HG02610 (cell line): ENCODE measurements around the gene ING3.
"Not testable (repeated sequence)": the region's sequence is repeated elsewhere in the genome, so short reads cannot be mapped to it uniquely, and the experiment has no call there.

Experiments
- ATAC-seq: cut with Tn5 transposase; IDR thresholded peaks from one replicate; pipeline ENCODE4 v1.9.1; 2021; ENCODE audit warnings: mild to moderate bottlenecking, moderate library complexity; ENCODE audit not compliant: unreplicated experiment

The ING3 gene

DNA sequence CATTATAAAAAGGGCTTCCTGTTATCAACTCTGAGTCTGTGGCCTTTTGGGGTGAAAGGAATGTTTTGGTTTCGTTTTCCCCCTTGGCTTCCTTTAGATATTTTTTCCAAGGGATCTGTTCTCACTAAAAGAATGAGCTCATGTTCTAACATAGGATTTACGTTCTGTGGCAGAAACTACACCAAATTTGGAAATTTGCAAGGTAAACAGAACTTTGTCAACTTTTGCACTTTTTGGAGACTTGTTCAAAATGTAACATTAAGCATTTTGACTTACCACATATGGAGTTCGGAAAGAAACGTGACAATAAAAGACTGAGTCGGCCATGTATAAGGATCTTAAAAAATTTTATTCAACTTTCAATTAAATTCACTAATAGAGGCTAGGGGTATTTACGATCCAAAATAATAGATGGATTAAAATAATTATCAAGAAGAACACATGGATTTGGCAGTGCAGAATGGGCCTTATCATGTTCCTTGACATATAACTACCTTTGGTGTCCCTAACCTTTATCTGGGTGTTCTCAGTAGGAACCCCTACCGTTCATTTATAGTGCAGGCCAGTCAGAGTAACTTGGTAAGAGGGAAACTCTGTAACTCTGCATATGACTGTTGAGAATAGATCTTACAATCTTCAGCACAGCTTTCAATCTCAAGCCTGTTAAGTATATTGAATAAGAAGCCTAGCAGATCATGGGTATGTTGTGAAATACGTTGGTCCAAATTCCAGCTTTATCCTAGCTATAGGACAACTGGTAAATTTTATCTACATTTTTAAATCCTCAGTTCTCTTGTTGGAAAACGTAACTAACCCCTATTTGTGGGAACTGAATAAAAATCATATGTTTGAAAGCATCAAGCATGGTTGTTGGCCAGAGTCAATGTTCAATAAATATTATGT is 49.8 kb downstream of the ING3 start:
- no peak for ATAC-seq

DNA sequence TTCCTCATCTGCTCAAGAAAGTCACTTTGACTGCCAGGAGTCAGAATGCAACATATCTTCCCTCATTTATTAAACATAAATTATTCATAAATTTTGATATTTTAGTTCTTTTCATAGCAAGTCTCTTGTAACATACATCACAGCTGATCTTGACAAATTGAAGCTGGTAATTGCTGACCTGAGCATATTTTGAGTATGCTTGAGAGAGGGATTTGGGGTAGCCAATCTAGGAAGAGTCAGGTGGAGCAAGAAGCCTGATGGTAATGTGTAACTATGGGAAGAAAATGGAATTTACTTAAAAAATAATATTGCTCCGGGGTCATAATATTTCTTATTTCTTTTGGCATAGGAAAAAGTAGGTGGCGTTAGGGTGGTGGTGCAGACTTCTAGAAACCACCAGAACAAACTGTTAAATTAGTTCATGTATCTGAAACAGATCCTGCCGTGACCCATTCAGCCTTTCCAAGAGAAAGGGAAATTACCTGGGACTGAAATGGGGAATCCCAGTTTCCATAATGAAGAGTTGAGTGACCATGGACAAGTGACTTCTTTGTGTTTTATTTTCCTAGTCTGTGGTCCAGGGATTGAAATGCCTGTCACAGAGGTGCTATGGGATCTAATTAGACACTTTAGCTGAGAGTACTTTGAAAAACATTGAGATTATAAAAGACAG is 50.8 kb downstream of the ING3 start:
- ATAC-seq: no peak

DNA sequence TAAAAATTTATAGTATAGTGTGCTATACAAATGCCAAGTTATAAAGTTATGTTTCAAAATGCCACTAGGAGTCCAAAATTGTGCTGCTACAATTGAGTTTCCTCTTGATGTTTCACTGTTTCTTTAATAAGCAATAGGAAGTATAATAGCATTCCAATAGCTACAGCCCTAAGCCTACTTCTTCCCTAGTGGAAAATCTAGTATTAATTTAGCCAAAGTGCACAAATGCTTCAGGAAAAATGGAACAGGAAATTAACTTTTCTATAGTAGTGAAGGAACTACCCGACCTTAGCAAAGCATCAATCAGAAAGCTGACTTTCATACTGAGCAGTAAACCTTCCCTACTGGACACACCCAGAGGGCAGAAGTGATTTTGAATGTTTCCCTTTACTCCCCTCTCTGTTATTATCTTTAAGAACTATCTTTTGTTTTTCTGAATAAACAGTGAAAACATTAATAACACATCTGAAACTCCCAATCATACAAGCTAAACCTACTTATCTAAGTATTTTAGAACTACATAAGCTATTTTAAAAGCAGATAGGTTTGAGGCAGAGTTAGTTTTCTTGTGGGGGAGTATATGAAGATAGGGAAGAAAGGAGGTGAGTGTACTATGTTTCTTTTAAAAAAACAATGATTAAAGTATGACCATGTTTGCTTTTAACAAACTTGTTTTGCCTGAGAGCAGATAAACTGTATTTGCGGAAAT is 51.6 kb downstream of the ING3 start:
- no peak for ATAC-seq

DNA sequence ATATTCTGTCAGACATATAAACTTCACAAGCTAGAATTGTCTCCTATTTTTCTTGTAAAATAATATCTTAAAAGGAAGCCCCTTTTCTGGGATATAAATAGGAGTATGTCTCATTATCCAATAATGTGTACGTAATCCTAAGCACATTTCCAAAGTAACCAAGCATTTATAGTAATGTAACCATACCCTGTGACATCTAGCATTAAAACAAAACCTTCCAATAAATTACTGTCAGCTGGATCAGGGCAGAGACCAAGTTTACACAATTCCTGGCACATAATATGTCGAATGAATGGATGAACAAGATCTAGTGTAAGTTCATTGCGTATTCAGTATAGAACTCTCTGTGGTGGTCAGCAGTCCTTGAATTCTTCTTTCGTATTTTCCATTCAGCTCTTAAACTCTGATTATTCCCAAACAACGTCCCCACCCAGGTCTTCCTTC is 52.2 kb downstream of the ING3 start:
- ATAC-seq: no peak

DNA sequence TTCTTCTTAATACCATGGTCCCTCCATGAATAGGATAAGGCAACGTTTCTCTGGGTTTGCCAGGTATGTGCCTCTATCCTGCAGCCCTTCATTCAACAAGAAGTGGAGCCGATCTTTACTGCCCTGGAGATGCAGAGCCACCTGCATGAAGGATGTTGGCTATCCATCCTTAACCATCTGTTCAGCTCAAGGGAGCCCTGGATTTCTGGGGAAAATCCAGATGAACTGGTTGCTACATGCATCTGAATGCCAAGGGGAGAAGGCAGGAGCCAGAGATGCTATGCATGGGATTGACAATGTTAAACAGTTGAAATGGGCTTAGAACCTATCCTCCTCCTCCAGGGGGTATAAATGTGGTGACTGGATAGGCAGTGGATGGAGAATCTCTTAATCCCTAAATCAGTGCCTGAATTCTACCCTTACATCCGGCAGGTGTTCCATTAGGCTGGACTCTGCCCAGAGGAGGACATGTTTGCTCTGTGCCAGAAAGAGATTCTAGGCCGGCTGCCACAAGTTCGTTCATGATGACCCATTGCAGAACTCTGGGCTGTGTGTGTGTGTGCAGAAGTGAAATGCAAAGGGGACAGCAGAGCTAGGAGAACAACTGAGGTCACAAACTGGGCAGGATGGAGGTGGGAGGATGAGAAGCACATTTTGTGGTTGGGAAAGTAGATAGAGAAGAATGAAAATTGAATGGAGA is 53.6 kb downstream of the ING3 start:
- ATAC-seq: no peak

DNA sequence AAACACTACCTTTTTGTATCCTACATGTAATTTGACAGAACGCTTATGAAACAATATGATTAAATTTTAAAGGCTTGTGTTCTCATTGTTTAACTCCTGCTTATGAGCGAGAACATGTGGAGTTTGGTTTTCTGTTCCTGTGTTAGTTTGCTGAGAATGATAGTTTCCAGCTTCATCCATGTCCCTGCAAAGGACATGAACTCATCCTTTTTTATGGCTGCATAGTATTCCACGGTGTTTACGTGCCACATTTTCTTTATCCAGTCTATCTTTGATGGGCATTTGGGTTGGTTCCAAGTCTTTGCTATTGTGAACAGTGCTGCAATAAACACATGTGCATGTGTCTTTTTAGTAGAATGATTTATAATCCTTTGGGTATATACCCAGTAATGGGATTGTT is 54.5 kb downstream of the ING3 start:
- not testable (repeated sequence) for ATAC-seq

DNA sequence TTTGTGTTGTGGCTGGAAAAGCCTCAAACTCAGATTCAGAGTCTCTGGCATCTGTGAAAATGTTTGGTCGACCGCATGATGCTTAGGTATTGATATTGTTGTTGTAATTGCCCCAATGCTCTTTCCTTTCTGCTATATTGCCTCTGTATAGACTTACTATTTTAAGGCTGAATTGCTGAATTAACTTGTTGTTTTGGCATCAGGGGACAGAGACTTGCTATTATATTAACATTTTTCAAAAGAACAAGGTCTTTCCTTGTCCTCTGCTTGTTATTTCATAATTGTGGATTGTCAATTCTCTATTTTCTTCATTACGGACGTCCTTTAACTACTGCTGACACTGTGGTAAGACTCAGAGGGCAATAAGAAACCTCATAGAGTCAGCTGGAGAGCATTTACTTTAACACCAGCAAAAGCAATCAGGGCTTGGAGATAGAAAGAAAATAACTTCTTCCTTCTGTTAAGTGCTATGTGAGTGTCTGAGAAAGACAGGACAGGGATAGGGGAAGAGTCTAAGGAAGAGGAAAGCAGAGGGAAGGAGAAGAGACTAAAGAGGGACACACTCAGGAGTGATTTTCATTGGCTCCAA is 55.5 kb downstream of the ING3 start:
- ATAC-seq: no peak

DNA sequence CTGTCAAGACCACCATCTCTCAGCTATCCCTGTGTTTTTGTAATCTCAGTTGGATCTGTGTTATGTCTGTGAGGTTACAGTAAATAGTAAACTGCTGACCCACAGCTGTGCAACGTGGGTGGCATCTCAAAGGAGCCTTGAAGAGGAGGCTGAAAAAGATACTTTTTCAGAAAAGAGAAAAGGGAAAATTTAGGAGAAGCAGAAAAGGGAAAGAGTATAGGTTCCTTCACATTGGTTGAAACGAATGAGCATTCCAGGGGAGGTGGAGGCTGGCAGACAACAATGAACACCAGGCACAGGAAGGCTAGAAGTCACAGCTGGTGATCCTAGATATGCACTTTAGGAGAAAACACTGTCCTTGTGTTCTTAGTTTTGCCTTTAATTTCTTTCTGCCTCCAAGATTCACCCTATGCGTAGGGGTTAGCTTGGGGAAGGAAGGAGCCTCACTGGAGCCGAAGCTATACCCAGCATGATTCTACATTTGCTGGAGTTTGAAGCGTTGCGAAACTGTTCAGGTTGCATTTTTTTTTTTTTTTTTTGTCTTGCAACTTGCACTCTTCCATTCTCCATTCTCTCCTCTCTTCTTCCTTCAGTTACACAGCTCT is 56.2 kb downstream of the ING3 start:
- no peak for ATAC-seq

DNA sequence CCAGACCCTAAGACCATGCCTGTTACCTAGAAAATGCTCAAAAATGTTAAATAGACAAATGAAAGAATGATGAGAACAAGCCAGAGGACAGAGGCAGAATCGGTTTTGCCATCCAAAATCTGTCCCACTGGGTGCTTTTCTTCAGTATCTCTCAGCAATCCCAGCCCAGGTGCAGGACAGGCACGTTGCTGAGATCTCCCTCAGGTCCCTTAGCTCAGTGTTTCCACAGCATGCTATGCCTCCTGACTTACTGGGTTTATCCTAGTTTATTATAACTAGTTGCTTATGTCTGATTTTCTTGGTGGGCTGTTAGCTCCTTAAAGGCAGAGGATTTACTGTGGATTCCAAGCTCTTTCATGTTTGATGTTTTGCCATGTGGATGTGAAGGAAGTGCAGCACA is 58.2 kb downstream of the ING3 start:
- ATAC-seq: no peak

DNA sequence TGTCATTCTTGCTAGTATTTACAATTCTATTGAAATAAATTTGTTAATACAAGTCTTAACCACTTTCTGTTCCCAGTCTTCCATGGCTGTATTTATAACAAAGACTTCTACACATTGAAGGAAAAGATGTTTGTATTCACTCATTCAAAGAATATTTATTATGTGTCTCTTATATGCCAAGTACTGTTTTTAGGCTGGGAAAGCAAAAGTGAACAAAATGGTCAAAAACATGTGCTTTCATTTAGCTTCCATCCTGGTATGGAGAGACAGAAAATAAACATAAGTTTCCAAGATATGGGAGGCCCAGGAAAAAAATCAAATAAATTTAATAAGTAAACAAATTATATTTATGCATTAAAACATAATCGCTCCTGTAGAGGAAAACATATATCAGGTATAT is 60.8 kb downstream of the ING3 start:
- no peak for ATAC-seq

DNA sequence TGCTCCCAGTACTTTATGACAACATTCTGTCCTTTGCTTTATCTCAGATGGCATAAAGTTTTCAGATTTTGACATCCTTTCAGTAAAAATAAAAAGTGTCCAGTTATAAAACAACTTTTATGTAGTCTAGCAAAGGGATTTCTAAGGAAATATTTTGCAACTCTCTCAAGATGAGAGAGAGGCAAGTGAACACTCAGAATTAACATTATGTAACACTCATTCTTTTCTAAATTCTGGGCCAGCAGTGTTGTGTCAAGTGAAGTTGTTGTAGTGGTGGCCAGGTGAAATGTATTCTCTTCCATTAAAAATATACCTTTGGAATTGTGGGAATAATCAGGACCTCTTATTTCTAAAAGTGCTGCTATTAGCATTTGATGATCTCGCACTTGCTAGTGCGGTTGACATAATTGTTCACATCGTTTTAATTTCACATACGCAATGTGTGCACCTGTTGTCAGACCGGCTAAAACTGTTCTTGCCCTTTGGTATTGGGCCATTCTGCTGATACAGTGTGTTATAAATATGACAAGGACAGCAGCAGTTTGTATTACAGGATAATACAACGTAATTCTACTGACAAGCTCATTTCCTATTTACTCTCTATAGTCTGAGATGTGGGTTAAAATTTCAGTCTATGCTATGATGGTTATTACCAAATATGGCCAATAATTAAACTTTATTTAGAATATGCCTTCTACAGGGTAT is 61.7 kb downstream of the ING3 start:
- no peak for ATAC-seq

DNA sequence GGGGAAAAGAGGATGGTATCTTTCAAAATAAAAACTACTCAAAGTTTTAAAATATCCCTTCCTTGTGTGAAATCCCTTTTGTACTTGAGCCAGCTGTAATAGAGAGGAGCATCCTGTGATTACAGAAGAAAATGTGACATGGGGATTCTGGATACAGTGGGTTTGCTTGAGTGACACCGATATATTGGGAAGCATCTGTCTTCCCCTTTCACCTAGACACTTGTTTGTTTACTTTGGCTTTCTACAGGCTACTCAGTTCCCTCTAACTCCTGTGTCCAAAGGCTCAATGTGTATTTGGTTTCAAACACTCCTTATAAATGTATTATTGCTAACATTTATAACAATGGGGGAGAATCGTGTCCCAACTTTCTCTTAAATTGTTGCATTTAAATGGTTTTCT is 62.3 kb downstream of the ING3 start:
- no peak for ATAC-seq

DNA sequence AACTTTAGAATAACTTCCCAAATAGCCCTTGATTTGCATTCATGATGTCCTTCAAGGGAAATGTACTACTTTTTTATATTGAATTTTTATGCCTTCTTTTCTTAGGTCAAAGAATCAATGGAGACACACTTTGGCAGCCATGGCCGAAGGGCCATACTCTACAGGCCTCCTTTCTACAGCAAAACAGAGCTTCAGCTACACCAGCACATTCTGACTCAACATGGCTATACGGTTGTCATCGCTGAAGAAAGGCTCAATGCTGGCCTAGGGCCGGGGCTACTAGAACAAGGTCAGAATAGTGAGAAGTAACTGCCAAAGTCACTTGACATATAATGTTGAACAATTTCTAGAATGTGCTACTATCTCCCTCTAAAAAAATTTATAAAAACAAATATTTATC is 65.0 kb downstream of the ING3 start:
- ATAC-seq: no peak

DNA sequence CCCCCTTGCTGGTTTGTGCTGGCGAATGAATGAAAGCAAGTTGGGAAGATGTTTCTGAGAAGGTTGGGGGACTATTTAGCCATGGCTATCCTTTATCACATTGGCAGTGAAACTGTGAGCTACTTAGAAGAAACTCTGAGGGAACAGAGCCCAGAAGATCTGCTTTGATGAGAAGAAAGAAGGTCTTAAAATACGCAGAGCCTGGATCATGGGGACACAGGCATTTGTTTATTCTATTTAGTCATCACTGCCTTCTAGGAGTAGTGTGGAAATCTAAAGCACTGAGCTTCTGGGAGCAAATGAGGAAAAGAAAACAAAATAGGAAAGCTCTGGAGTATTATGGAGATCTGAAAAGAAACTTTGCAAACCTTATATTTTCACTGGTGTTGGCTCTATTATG is 66.4 kb downstream of the ING3 start:
- ATAC-seq: no peak

DNA sequence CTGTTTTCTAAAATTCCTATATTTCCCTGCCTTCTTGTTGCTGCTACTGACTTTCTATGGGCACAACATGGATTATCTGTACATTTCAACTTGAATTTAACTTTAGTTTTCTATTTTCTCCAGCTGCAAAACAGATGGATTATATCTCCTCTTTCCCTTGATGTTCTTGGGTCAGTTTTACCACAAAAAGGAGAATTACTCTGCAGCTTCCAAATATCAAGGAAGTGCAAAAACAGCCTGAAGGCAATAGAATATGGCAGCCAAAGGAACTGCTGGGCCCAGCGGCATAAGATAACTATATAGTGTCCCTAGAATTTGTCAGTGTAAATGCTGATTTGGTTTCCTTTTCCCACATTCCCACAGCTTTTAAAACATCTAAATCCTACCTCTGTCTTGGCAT is 67.0 kb downstream of the ING3 start:
- no peak for ATAC-seq

DNA sequence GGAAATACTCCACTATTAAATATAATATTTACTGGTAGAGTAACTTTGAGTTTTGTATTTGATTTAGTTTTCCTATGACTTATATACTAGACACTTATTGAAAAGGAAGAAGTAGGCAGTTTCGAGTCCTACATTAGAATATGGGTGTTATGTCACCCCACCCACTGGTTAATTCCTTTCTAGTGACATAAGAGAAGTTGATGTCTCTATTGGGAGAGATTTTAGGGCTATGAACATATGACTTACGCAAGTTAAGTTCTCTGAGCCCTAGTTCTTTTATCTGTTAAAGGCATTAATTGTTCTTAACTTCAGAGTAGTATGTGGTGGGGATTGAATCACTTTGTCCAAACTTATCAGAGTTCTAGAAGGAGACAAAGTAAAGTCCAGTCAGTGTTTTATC is 68.4 kb downstream of the ING3 start:
- ATAC-seq: no peak

DNA sequence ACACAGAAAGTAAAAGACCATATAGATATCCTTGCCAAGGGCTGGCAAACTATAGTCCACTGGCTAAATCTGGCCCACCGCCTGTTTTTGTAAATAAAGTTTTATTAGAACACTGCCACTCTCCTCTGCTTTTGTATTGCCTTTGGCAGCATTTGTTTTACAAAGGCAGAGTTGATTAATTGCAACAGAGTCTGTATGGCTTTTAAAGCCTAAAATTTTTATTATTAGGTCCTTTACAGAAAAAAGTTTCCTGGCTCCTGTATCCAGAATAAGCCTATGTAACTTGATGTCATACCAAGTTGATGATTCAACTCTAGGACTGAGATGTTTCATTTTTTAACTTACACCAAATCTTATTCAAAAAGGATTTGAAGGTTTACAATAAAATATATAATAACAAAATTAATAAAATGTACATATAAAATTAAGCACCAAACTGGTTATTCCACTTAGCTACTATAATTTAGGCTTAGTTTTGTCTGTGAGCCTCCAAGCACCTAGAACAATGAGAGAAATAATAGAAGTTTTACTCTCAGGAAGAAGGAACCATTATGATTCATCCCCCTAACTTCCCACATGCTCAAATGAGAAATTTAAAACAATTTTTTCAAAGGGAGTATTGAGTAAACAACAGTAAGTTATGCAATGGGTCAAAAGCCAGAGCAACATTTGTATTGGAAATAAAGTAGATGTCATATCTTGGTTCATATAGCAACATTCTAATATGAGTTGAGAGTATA is 69.8 kb downstream of the ING3 start:
- ATAC-seq: no peak

DNA sequence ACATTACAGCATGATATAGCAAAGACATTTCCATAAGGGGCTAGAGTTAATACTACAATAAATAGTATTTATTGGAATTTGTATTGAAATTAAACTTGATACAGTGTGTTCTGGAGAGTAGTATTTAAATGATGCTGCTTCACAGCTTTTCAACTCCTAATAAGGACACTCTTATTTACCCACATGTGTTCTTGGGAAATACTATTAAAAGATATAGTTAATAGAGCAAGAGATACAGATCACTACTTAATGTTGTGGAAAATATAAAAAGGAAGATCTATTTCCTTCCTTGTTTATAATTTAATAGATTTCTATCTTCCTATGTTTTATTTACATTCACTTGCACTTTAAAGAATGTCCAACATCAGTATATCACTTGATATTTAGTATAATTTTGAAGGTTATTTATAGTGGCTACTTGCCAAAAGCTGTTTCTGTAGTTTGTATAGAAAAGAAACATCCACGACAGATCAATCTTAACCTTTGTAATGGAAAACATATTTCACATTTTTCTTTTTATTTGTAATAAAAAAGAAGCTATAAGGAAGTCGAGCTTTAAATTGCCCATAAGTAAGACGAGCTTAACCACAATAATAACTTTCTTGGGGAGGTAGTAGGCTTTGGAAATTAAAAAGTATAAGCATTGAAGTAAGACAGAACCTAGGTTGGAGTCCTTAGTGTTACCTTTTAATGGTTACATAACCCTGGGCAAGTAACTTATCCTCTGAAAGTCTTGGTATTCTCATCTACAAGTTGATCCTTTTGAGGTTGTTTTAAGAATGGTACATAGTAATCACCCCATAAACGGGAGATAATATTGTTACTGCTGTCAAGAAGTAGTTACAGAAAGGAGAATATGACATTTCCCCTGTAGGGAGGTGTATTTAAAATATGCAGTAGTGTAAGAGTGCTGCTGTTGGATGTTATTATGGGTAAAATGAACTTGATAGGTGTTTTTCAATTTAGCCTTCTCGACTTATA is 70.7 kb downstream of the ING3 start:
- ATAC-seq: no peak
